ENCODE measurements around the gene FARS2. TPM values are rescaled to one million over a fixed set of nuclear protein-coding genes. Genes with fewer than 3 reads are reported as not detected.
A peak's percentile ranks its signal among the peaks of the same experiment; 100 is the strongest.

The FARS2 gene
- total RNA-seq, 2 donors from 2014 or later = 23.9 to 26.0 TPM

GRCh38 chr6:5771211-5771610, 509.9 kb downstream of the FARS2 start:
- H3K27ac Mint-ChIP-seq = no peak overlapping the region
- ATAC-seq (replicated peaks in 1 of 2) (no peak), DNase-seq (no peak)
- H3K4me3 Mint-ChIP-seq = no peak overlapping the region
- H3K27me3 Mint-ChIP-seq (ENCODE audit: low read depth) = no peaks in the 10 kb centered on the region
- peaks cover 6 to 7% of the 10 kb centered on the region in 2 donors for H3K36me3 Mint-ChIP-seq (ENCODE audit: insufficient read depth in 2 of 2)
- H3K9me3 Mint-ChIP-seq = peaks cover 2 to 6% of the 10 kb centered on the region in 2 donors
- no peaks in the 10 kb centered on the region for H3K4me1 Mint-ChIP-seq (ENCODE audit: low read depth)

- Mint-ChIP-seq H3K27ac (no peak overlapping the region), H3K4me3 (no peak overlapping the region), H3K27me3 (ENCODE audit: low read depth) (no peaks in the 10 kb centered on the region), H3K9me3 (peaks cover 2 to 4% of the 10 kb centered on the region in 2 donors), H3K4me1 (ENCODE audit: low read depth) (no peaks in the 10 kb centered on the region), H3K36me3 (ENCODE audit: insufficient read depth in 2 of 2) (peaks cover 3 to 4% of the 10 kb centered on the region in 2 donors)
- DNase-seq = no peak
- no peak for ATAC-seq (replicated peaks in 1 of 2)
Observed at GRCh38 chr6:5771759-5772390, 510.6 kb downstream of the FARS2 start.

- Mint-ChIP-seq H3K9me3 (peaks cover 2 to 4% of the 10 kb centered on the region in 2 donors), H3K27me3 (ENCODE audit: low read depth) (no peaks in the 10 kb centered on the region), H3K4me3 (no peak overlapping the region), H3K4me1 (ENCODE audit: low read depth) (no peaks in the 10 kb centered on the region), H3K36me3 (ENCODE audit: insufficient read depth in 2 of 2) (peaks cover 3 to 4% of the 10 kb centered on the region in 2 donors), H3K27ac (no peak overlapping the region)
- ATAC-seq (replicated peaks in 1 of 2) = peak in 1 of 2 donors; percentile 45
- DNase-seq = no peak
Observed at GRCh38 chr6:5772408-5773120, 511.3 kb downstream of the FARS2 start.

GRCh38 chr6:5776104-5776503, 514.8 kb downstream of the FARS2 start:
- Mint-ChIP-seq H3K9me3 (no peaks in the 10 kb centered on the region), H3K4me3 (no peak overlapping the region), H3K4me1 (ENCODE audit: low read depth) (no peaks in the 10 kb centered on the region), H3K27ac (no peak overlapping the region), H3K27me3 (ENCODE audit: low read depth) (no peaks in the 10 kb centered on the region), H3K36me3 (ENCODE audit: insufficient read depth in 2 of 2) (no peaks in the 10 kb centered on the region)
- DNase-seq (no peak), ATAC-seq (replicated peaks in 1 of 2) (no peak)

GRCh38 chr6:5776706-5777390, 515.5 kb downstream of the FARS2 start:
- Mint-ChIP-seq H3K27ac (no peak overlapping the region), H3K4me1 (ENCODE audit: low read depth) (no peaks in the 10 kb centered on the region), H3K36me3 (ENCODE audit: insufficient read depth in 2 of 2) (no peaks in the 10 kb centered on the region), H3K9me3 (no peaks in the 10 kb centered on the region), H3K4me3 (no peak overlapping the region), H3K27me3 (ENCODE audit: low read depth) (no peaks in the 10 kb centered on the region)
- no peak for DNase-seq
- ATAC-seq (replicated peaks in 1 of 2) = no peak

- DNase-seq (no peak), ATAC-seq (replicated peaks in 1 of 2) (no peak)
- Mint-ChIP-seq H3K9me3 (no peaks in the 10 kb centered on the region), H3K4me1 (ENCODE audit: low read depth) (no peaks in the 10 kb centered on the region), H3K4me3 (no peak overlapping the region), H3K27ac (no peak overlapping the region), H3K36me3 (ENCODE audit: insufficient read depth in 2 of 2) (no peaks in the 10 kb centered on the region), H3K27me3 (ENCODE audit: low read depth) (no peaks in the 10 kb centered on the region)
Observed at GRCh38 chr6:5778317-5778857, 517.1 kb downstream of the FARS2 start.

GRCh38 chr6:5778906-5779305, 517.6 kb downstream of the FARS2 start:
- ATAC-seq (replicated peaks in 1 of 2) = no peak

GRCh38 chr6:5781019-5781418, 519.7 kb downstream of the FARS2 start:
- DNase-seq (no peak), ATAC-seq (replicated peaks in 1 of 2) (no peak)
- H3K36me3 Mint-ChIP-seq (ENCODE audit: insufficient read depth in 2 of 2) = no peaks in the 10 kb centered on the region
- no peaks in the 10 kb centered on the region for H3K27me3 Mint-ChIP-seq (ENCODE audit: low read depth)
- H3K4me1 Mint-ChIP-seq (ENCODE audit: low read depth) = no peaks in the 10 kb centered on the region
- H3K4me3 Mint-ChIP-seq = no peak overlapping the region
- H3K9me3 Mint-ChIP-seq = no peaks in the 10 kb centered on the region
- no peak overlapping the region for H3K27ac Mint-ChIP-seq

More at GRCh38 chr6:5778906-5779305, 517.6 kb downstream of the FARS2 start:
- Mint-ChIP-seq H3K27me3 (ENCODE audit: low read depth) (no peaks in the 10 kb centered on the region), H3K27ac (no peak overlapping the region), H3K36me3 (ENCODE audit: insufficient read depth in 2 of 2) (no peaks in the 10 kb centered on the region), H3K9me3 (no peaks in the 10 kb centered on the region), H3K4me1 (ENCODE audit: low read depth) (no peaks in the 10 kb centered on the region), H3K4me3 (no peak overlapping the region)
- DNase-seq = no peak

- Mint-ChIP-seq H3K4me1 (ENCODE audit: low read depth) (peaks cover 10% of the 10 kb centered on the region), H3K27me3 (ENCODE audit: low read depth) (no peaks in the 10 kb centered on the region), H3K9me3 (no peaks in the 10 kb centered on the region), H3K27ac (no peak overlapping the region), H3K36me3 (ENCODE audit: insufficient read depth in 2 of 2) (no peaks in the 10 kb centered on the region), H3K4me3 (no peak overlapping the region)
- no peak for DNase-seq
- ATAC-seq (replicated peaks in 1 of 2) = no peak
Observed at GRCh38 chr6:5781966-5782556, 520.7 kb downstream of the FARS2 start.

GRCh38 chr6:5782783-5783547, 521.7 kb downstream of the FARS2 start:
- no peak overlapping the region for H3K4me3 Mint-ChIP-seq
- no peaks in the 10 kb centered on the region for H3K36me3 Mint-ChIP-seq (ENCODE audit: insufficient read depth in 2 of 2)
- peaks cover 19% of the 10 kb centered on the region for H3K4me1 Mint-ChIP-seq (ENCODE audit: low read depth)
- DNase-seq (no peak), ATAC-seq (replicated peaks in 1 of 2) (no peak)
- H3K27ac Mint-ChIP-seq = no peak overlapping the region
- H3K27me3 Mint-ChIP-seq (ENCODE audit: low read depth) = no peaks in the 10 kb centered on the region
- H3K9me3 Mint-ChIP-seq = no peaks in the 10 kb centered on the region

GRCh38 chr6:5783584-5784089, 522.3 kb downstream of the FARS2 start:
- H3K9me3 Mint-ChIP-seq = no peaks in the 10 kb centered on the region

GRCh38 chr6:5785249-5785648, 523.9 kb downstream of the FARS2 start:
- Mint-ChIP-seq H3K27me3 (ENCODE audit: low read depth) (no peaks in the 10 kb centered on the region), H3K36me3 (ENCODE audit: insufficient read depth in 2 of 2) (no peaks in the 10 kb centered on the region), H3K27ac (no peak overlapping the region), H3K4me3 (no peak overlapping the region), H3K4me1 (ENCODE audit: low read depth) (peaks cover 21% of the 10 kb centered on the region), H3K9me3 (no peaks in the 10 kb centered on the region)
- ATAC-seq (replicated peaks in 1 of 2) (no peak), DNase-seq (no peak)

More at GRCh38 chr6:5783584-5784089, 522.3 kb downstream of the FARS2 start:
- ATAC-seq (replicated peaks in 1 of 2) = no peak
- Mint-ChIP-seq H3K36me3 (ENCODE audit: insufficient read depth in 2 of 2) (no peaks in the 10 kb centered on the region), H3K27me3 (ENCODE audit: low read depth) (no peaks in the 10 kb centered on the region), H3K4me1 (ENCODE audit: low read depth) (peaks cover 21% of the 10 kb centered on the region), H3K27ac (no peak overlapping the region), H3K4me3 (no peak overlapping the region)
- no peak for DNase-seq
